ENCODE results near the gene TSHZ1. TPM values are rescaled to one million over a fixed set of nuclear protein-coding genes. Genes with fewer than 3 reads are reported as not detected.

TSHZ1 gene
- total RNA-seq, 1 experiment from 2014 or later: 9.7 TPM

DNA sequence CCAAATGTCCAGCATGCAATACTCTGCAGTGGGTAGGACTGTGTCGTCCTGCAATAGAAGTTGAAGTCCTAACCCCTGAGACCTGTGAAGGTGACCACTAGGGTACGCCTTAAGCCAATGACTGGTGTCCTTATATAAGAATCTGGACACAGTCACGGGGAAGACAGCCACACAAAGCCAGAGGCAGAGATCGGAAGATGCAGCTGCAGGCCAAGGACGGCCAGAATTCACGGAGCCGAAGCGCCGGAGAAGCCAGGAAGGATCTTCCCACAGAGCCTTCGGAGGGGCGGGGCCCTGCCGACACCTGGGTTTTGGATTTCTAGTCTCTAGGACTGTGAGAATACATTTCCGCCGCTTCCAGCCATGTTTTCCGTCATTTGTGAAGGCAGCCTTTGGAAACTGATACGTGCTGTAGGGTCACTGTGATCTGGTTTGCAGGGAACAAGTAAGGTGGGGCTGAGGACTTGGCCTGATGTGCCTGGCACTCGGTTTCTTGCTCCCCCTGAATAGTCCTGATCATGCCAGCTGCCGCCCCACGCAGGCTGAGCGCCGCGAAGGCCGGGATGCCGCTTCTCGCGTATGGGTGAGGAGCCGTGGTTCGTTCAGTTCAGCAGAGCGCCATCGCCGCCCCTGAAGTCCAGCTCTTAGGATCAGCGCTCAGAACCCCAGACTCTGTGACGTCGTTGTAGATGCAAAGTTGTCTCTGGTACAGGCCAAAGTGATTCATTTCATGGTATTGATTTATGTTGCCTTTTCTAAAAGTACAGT is 40.4 kb upstream of the TSHZ1 start:
- no peaks in the 10 kb centered on the region for H3K36me3 Mint-ChIP-seq (ENCODE audit: insufficient read depth, unreplicated experiment)
- H3K9me3 Mint-ChIP-seq (ENCODE audit: unreplicated experiment): no peaks in the 10 kb centered on the region
- DNase-seq (ENCODE audit: unreplicated experiment): no peak
- H3K4me1 Mint-ChIP-seq (ENCODE audit: insufficient read depth, unreplicated experiment): no peaks in the 10 kb centered on the region
- H3K27me3 Mint-ChIP-seq (ENCODE audit: insufficient read depth, unreplicated experiment): peaks cover 10% of the 10 kb centered on the region
- intact Hi-C loops (cut with micrococcal nuclease): no loop called here
- TF ChIP-seq, protein P1, sequence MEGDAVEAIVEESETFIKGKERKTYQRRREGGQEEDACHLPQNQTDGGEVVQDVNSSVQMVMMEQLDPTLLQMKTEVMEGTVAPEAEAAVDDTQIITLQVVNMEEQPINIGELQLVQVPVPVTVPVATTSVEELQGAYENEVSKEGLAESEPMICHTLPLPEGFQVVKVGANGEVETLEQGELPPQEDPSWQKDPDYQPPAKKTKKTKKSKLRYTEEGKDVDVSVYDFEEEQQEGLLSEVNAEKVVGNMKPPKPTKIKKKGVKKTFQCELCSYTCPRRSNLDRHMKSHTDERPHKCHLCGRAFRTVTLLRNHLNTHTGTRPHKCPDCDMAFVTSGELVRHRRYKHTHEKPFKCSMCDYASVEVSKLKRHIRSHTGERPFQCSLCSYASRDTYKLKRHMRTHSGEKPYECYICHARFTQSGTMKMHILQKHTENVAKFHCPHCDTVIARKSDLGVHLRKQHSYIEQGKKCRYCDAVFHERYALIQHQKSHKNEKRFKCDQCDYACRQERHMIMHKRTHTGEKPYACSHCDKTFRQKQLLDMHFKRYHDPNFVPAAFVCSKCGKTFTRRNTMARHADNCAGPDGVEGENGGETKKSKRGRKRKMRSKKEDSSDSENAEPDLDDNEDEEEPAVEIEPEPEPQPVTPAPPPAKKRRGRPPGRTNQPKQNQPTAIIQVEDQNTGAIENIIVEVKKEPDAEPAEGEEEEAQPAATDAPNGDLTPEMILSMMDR (IDR thresholded peaks at IDR 0.05; ENCODE audit: unreplicated experiment): no peak
- H3K27ac Mint-ChIP-seq (ENCODE audit: low read depth, unreplicated experiment): no peak overlapping the region
- BruUV-seq (replicated peaks): no TSS peak
- ChIA-PET CTCF (no interaction called here), POLR2A (no interaction called here)
- H3K4me3 Mint-ChIP-seq (ENCODE audit: unreplicated experiment): no peak overlapping the region

DNA sequence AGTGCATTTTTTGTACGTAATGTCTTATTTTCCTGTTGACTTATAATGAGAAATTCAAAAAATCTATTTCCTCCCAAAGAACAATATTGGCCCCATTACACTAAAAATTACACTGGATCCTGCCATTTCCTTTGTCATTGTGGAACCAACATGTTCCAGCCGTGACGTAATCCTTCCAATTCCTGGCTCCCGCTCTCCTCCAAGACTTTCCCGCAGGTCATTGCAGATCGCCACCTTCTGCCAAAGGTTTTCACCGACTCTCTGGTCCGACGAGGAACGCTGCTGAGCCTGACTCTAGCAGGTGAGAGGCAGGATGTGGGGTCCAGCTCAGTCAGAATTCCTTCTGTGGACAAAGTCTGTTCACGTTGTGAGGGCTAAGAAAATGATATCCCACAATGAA is 39.7 kb upstream of the TSHZ1 start:
- no peak overlapping the region for H3K4me3 Mint-ChIP-seq (ENCODE audit: unreplicated experiment)
- H3K36me3 Mint-ChIP-seq (ENCODE audit: insufficient read depth, unreplicated experiment): no peaks in the 10 kb centered on the region
- intact Hi-C loops (cut with micrococcal nuclease): no loop called here
- TF ChIP-seq, protein P1 (IDR thresholded peaks at IDR 0.05; ENCODE audit: unreplicated experiment): no peak
- peaks cover 10% of the 10 kb centered on the region for H3K27me3 Mint-ChIP-seq (ENCODE audit: insufficient read depth, unreplicated experiment)
- BruUV-seq (replicated peaks): no TSS peak
- no peaks in the 10 kb centered on the region for H3K9me3 Mint-ChIP-seq (ENCODE audit: unreplicated experiment)
- ChIA-PET CTCF (no interaction called here), POLR2A (no interaction called here)
- H3K27ac Mint-ChIP-seq (ENCODE audit: low read depth, unreplicated experiment): no peak overlapping the region
- no peak for DNase-seq (ENCODE audit: unreplicated experiment)
- H3K4me1 Mint-ChIP-seq (ENCODE audit: insufficient read depth, unreplicated experiment): no peaks in the 10 kb centered on the region

DNA sequence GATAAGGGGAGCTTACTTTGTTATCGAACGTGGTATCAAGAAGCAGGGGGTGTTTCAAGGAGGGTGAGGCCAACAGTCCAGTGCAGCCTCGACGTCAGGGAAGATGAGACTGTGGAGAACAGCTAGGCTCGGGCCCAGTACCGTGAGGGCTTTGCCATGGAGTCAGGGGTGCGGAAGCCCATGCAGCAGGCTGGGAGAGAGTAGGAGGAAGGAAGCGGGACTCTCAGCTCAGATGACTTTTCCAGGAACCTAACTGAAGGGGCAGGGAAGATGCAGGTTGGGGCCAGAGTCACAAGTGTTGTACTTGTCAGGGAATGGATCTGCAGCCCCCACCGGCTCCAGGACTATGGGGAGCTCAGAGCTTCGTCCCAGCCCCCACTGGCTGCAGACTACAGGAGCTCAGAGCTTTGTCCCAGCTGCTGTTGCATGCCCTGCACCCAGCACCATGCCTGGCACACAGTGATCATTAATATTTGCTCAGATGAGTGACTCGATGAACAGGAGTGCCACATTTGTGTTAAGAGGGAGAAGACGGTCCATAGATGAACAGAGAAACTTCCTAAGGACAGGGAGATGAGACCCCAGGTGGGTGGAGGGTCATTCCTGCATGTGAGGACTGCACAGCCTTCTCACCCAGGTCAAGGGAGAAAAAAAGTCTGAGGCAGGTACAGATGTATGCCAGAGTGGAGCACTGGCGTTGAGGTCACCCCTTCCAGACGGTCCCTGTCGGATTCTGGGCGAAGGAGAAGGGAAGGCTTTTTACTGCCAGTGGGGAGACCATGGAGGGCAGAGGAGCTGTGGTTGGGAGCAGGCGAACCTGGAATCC is 38.1 kb upstream of the TSHZ1 start:
- Mint-ChIP-seq H3K4me1 (ENCODE audit: insufficient read depth, unreplicated experiment) (no peaks in the 10 kb centered on the region), H3K27me3 (ENCODE audit: insufficient read depth, unreplicated experiment) (peaks cover 10% of the 10 kb centered on the region), H3K9me3 (ENCODE audit: unreplicated experiment) (no peaks in the 10 kb centered on the region), H3K4me3 (ENCODE audit: unreplicated experiment) (no peak overlapping the region), H3K27ac (ENCODE audit: low read depth, unreplicated experiment) (no peak overlapping the region), H3K36me3 (ENCODE audit: insufficient read depth, unreplicated experiment) (no peaks in the 10 kb centered on the region)
- no peak for DNase-seq (ENCODE audit: unreplicated experiment)
- no TSS peak for BruUV-seq (replicated peaks)
- ChIA-PET POLR2A (interaction anchor here (0.7 kb wide), 1 partner anchor 422 kb away, joined by 3 read pairs; no protein-coding TSS in a partner anchor), CTCF (interaction anchor here (0.5 to 0.7 kb wide), 3 partner anchors 194 to 717 kb away, joined by 3 read pairs; no protein-coding TSS in a partner anchor)
- intact Hi-C loops (cut with micrococcal nuclease): no loop called here
- TF ChIP-seq, protein P1 (IDR thresholded peaks at IDR 0.05; ENCODE audit: unreplicated experiment): no peak

DNA sequence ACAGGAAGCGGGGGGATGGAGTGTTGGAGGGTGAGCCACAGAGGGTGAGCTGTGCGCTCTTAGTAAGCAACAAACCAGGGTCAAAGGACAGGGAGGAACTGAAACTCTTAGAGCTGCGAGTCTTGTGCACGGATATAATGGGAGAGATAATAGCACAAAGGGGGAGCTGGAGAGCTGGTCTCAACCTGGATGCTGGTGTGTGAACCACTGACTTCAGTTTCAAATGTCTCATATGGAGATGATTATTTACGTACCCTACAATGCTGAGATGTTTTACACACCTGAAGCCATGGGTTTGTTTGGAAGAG is 37.5 kb upstream of the TSHZ1 start:
- Mint-ChIP-seq H3K36me3 (ENCODE audit: insufficient read depth, unreplicated experiment) (no peaks in the 10 kb centered on the region), H3K4me3 (ENCODE audit: unreplicated experiment) (no peak overlapping the region), H3K9me3 (ENCODE audit: unreplicated experiment) (no peaks in the 10 kb centered on the region), H3K27me3 (ENCODE audit: insufficient read depth, unreplicated experiment) (peaks cover 10% of the 10 kb centered on the region), H3K27ac (ENCODE audit: low read depth, unreplicated experiment) (no peak overlapping the region), H3K4me1 (ENCODE audit: insufficient read depth, unreplicated experiment) (no peaks in the 10 kb centered on the region)
- intact Hi-C loops (cut with micrococcal nuclease): no loop called here
- POLR2A ChIA-PET: no interaction called here
- CTCF ChIA-PET: interaction anchor here (0.7 kb wide), 1 partner anchor 193 kb away, joined by 3 read pairs; no protein-coding TSS in a partner anchor
- no TSS peak for BruUV-seq (replicated peaks)
- no peak for DNase-seq (ENCODE audit: unreplicated experiment)
- TF ChIP-seq, protein P1 (IDR thresholded peaks at IDR 0.05; ENCODE audit: unreplicated experiment): no peak
